Right lobe of liver (tissue), 6 donors: ENCODE results near the gene NR1D2. TPM values are rescaled to one million over a fixed set of nuclear protein-coding genes. Genes with fewer than 3 reads are reported as not detected.

Experiments
- ATAC-seq, 4 donors: fragments of 200-7000 bp; cut with Tn5 transposase; one replicate each; pipeline ENCODE4 v1.9.1; 2020; ENCODE audit warnings: mild to moderate bottlenecking in 4 of 4, moderate library complexity in 4 of 4
- DNase-seq, 3 donors: peaks; one replicate each; pipeline ENCODE4 v3.0.0-alpha.2; 2020
- H3K27ac ChIP-seq, 3 donors: fragments of 200-600 bp; one replicate each; pipeline ENCODE4 v1.8.0; 2022
- H3K27me3 ChIP-seq, 2 donors: fragments of 200-600 bp; one replicate each; pipeline ENCODE4 v1.8.0; 2022
- H3K36me3 ChIP-seq, 4 donors: fragments of 200-600 bp; sonication (generic) in 1 of 4; one replicate each; pipeline versions ENCODE4 v1.5.1 to v1.8.0; 2017 to 2022; ENCODE audit warnings: control low read depth in 1 of 4
- H3K4me1 ChIP-seq, 4 donors: fragments of 200-600 bp; sonication (generic) in 1 of 4; one replicate each; pipeline versions ENCODE4 v1.5.1 to v1.8.0; 2017 to 2022; ENCODE audit warnings: control low read depth in 1 of 4
- H3K4me3 ChIP-seq, 3 donors: fragments of 200-600 bp; one replicate each; pipeline ENCODE4 v1.8.0; 2022
- H3K9me3 ChIP-seq, 4 donors: fragments of 200-600 bp; sonication (generic) in 1 of 4; one replicate each; pipeline versions ENCODE4 v1.5.1 to v1.8.0; 2017 to 2022; ENCODE audit warnings: control low read depth in 1 of 4
- CTCF ChIP-seq, 4 donors: fragments of 200-600 bp in 3 of 4; fragments of 450-650 bp in 1 of 4; IDR thresholded peaks; one replicate each; pipeline versions ENCODE4 v1.5.1 to v1.8.0; 2016 to 2022; ENCODE audit warnings: antibody characterized with exemption in 4 of 4, mild to moderate bottlenecking in 2 of 4
- POLR2A ChIP-seq: fragments of 450-650 bp; IDR thresholded peaks from one replicate; pipeline ENCODE4 v1.6.1; 2017; ENCODE audit warnings: antibody characterized with exemption, mild to moderate bottlenecking
- WGBS: methylation state at CpG from one replicate; pipeline ENCODE4 v1.1.6; 2018; ENCODE audit warnings: low coverage, low lambda C conversion rate; ENCODE audit not compliant: insufficient coverage; ENCODE audit errors: missing lambda C conversion rate; 5-methylcytosine and 5-hydroxymethylcytosine counted together
- intact Hi-C, 2 donors: fragments of 100-400 bp; cut with DNase I; formaldehyde crosslinking; loops; one replicate each; pipeline versions ENCODE4 v1.11.2 to v1.14.1; 2022
- total RNA-seq, 6 experiments: library from RNA; depleted of rRNA in 2 of 6; stranded (reverse); fragments of >200 nt in 2 of 6; fragmentation: NEBNext Ultra II Directional in 3 of 6; extraction: Animal tissue kit (Norgen Biotek cat#: 25700) in 3 of 6; gene quantifications; one replicate each; pipeline versions ENCODE4 v1.1.0 to v1.2.4, GENCODE V29; 2016 to 2023
- donor health status: DM: no; HTN: yes; CAD: no.
- donor health status: DM: no; HTN: no; CAD: no.
- donor health status: DM: no; HTN: no; CAD: no.
- donor health status: DM: no; HTN: yes; CAD: no.
- donor health status: DM: no; HTN: yes; CAD: no.

NR1D2 gene
- total RNA-seq, 6 experiments from 2014 or later = 13.0 to 34.8 (median 18.2) TPM

GRCh38 chr3:23931597-23931996 is 13.5 kb upstream of the NR1D2 start:
- no peak for TF ChIP-seq POLR2A
- TF ChIP-seq CTCF (IDR thresholded peaks at IDR 0.05) = no peak
- H3K4me3 ChIP-seq = no peak overlapping the region
- whole genome bisulfite sequencing = 64% methylated on average over 3 of the region's 3 CpGs
- H3K36me3 ChIP-seq = no peaks in the 10 kb centered on the region
- ATAC-seq (no peak), DNase-seq (no peak)
- intact Hi-C loops = no loop called here
- H3K27me3 ChIP-seq = no peaks in the 10 kb centered on the region
- H3K27ac ChIP-seq = no peak overlapping the region
- peaks cover 0 to 6% (median 0%) of the 10 kb centered on the region in 4 donors for H3K4me1 ChIP-seq
- no peaks in the 10 kb centered on the region for H3K9me3 ChIP-seq

GRCh38 chr3:23932571-23932970 is 12.5 kb upstream of the NR1D2 start:
- Histone ChIP-seq H3K27ac (no peak overlapping the region), H3K36me3 (no peaks in the 10 kb centered on the region), H3K4me3 (no peak overlapping the region), H3K4me1 (no peaks in the 10 kb centered on the region), H3K27me3 (no peaks in the 10 kb centered on the region), H3K9me3 (no peaks in the 10 kb centered on the region)
- WGBS = 59% methylated on average over 2 of the region's 4 CpGs
- peak in 2 of 4 donors; percentile 19 to 28 for ATAC-seq
- TF ChIP-seq POLR2A (no peak), CTCF (IDR thresholded peaks at IDR 0.05) (no peak)
- no peak for DNase-seq
- intact Hi-C loops = no loop called here

- Histone ChIP-seq H3K4me1 (no peaks in the 10 kb centered on the region), H3K27me3 (no peaks in the 10 kb centered on the region), H3K4me3 (no peak overlapping the region), H3K36me3 (no peaks in the 10 kb centered on the region), H3K9me3 (no peaks in the 10 kb centered on the region), H3K27ac (no peak overlapping the region)
- intact Hi-C loops = no loop called here
- ATAC-seq (no peak), DNase-seq (no peak)
- 81% methylated on average over 4 of the region's 4 CpGs for WGBS
- no peak for TF ChIP-seq POLR2A
- no peak for TF ChIP-seq CTCF (IDR thresholded peaks at IDR 0.05)
These were observed 10.8 kb upstream of the NR1D2 start for GRCh38 chr3:23934253-23934652.

GRCh38 chr3:23937296-23937695 is 7.8 kb upstream of the NR1D2 start:
- TF ChIP-seq POLR2A (no peak), CTCF (IDR thresholded peaks at IDR 0.05) (no peak)
- H3K4me1 ChIP-seq = no peaks in the 10 kb centered on the region
- H3K27ac ChIP-seq = no peak overlapping the region
- 50% methylated on average over 1 of the region's 1 CpG for WGBS
- ATAC-seq (no peak), DNase-seq (no peak)
- no peaks in the 10 kb centered on the region for H3K36me3 ChIP-seq
- no peaks in the 10 kb centered on the region for H3K9me3 ChIP-seq
- H3K4me3 ChIP-seq = no peak overlapping the region
- H3K27me3 ChIP-seq = no peaks in the 10 kb centered on the region
- intact Hi-C loops = no loop called here

- no peak overlapping the region for H3K27ac ChIP-seq
- H3K36me3 ChIP-seq = no peaks in the 10 kb centered on the region
- intact Hi-C loops = no loop called here
- H3K4me3 ChIP-seq = no peak overlapping the region
- H3K4me1 ChIP-seq = no peaks in the 10 kb centered on the region
- TF ChIP-seq CTCF (IDR thresholded peaks at IDR 0.05) (no peak), POLR2A (no peak)
- DNase-seq (no peak), ATAC-seq (no peak)
- H3K9me3 ChIP-seq = no peaks in the 10 kb centered on the region
- H3K27me3 ChIP-seq = no peaks in the 10 kb centered on the region
These were observed 6.4 kb upstream of the NR1D2 start for GRCh38 chr3:23938688-23939087.
